Calu3 (cell line): ENCODE results near the gene ARPC4. TPM values are rescaled to one million over a fixed set of nuclear protein-coding genes. Genes with fewer than 3 reads are reported as not detected.

Source experiments
- BruUV-seq: library from RNA; stranded (reverse); fragments of 400-500 nt; replicated peaks from 2 replicates; lab custom pipeline; 2021; lab: Mats Ljungman, UMichigan
- CTCF ChIA-PET: fragments of 300-600 bp; sonication (Branson Sonifier 250); formaldehyde crosslinking; loops from one replicate; lab custom pipeline; 2022; ENCODE audit warnings: antibody characterized with exemption; lab: Charles Lee
- DNase-seq: peaks from one replicate; pipeline ENCODE4 v3.0.0; 2022
- H3K27ac Mint-ChIP-seq: one replicate; pipeline ENCODE4 v1.8.0; 2022; ENCODE audit warnings: mixed read lengths; ENCODE audit not compliant: unreplicated experiment
- H3K27me3 Mint-ChIP-seq: one replicate; pipeline ENCODE4 v1.8.0; 2022; ENCODE audit warnings: mixed read lengths; ENCODE audit not compliant: unreplicated experiment
- H3K36me3 Mint-ChIP-seq: one replicate; pipeline ENCODE4 v1.8.0; 2022; ENCODE audit warnings: mild to moderate bottlenecking, moderate library complexity, mixed read lengths; ENCODE audit not compliant: insufficient read depth, unreplicated experiment
- H3K4me1 Mint-ChIP-seq: one replicate; pipeline ENCODE4 v1.8.0; 2022; ENCODE audit warnings: mild to moderate bottlenecking, low read depth, mixed read lengths; ENCODE audit not compliant: unreplicated experiment
- H3K4me3 Mint-ChIP-seq: one replicate; pipeline ENCODE4 v1.8.0; 2022; ENCODE audit warnings: mild to moderate bottlenecking, low read depth, moderate library complexity, mixed read lengths; ENCODE audit not compliant: unreplicated experiment
- H3K9me3 Mint-ChIP-seq: one replicate; pipeline ENCODE4 v1.8.0; 2022; ENCODE audit warnings: low read depth, mixed read lengths; ENCODE audit not compliant: unreplicated experiment
- intact Hi-C: fragments of 100-400 bp; cut with micrococcal nuclease; formaldehyde crosslinking; loops from one replicate; pipeline ENCODE4 v1.10.0; 2022; ENCODE audit not compliant: unreplicated experiment
- total RNA-seq: library from RNA; stranded (reverse); gene quantifications from 2 replicates; pipeline ENCODE4 v1.2.3, GENCODE V29; 2022
- TF ChIP-seq, protein P1 (sequence below): fragments of 200-600 bp; IDR thresholded peaks from one replicate; pipeline ENCODE4 v1.8.0; 2022; ENCODE audit warnings: antibody characterized with exemption; ENCODE audit not compliant: unreplicated experiment

The ARPC4 gene
- total RNA-seq, 1 experiment from 2014 or later: 141 TPM

DNA sequence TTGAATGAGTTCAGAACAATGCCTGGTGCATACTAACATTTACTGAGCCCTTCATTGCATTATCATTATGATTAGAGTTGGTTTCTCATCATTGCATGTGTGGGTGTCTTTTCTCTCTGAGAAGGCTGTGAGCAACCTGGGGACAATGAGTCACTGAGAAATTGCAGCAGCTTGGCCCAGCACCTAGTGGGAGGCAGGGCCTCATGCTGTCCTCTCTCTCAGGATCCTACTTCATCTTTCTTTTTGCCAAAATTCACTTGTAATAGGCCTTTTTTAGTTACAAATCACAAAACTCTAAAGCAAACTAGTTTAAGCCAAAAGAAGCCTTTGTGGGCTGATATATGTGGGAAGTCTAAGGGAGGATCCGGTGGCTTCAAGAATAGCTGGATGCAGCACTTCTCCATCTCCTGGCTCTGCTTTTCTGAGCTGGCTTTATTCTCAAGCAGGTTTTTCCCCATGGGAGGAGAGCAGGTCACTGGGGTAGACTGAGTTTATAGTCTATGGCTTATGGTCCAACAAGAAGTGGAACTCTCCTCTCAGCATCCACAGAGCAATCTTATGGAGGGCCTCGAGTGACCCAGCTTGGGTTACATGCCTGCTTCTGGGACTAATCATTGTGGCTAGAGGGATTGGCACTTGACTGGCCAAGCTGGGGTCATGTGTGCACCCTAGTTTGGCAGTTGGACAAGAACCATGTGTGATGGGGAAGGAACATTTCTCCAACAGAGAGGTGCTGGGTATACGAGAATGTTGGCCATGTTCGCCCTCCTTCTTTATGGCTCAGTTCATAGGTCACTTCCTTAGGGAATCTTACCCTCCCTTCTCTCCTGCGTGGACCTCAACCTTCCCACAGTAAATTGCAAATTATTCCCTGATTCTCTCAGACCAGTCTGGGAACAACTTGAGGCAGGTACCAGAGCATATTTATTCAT is 14.5 kb upstream of the ARPC4 start:
- DNase-seq: no peak
- H3K27ac Mint-ChIP-seq: no peak overlapping the region
- peaks cover 19% of the 10 kb centered on the region for H3K36me3 Mint-ChIP-seq

DNA sequence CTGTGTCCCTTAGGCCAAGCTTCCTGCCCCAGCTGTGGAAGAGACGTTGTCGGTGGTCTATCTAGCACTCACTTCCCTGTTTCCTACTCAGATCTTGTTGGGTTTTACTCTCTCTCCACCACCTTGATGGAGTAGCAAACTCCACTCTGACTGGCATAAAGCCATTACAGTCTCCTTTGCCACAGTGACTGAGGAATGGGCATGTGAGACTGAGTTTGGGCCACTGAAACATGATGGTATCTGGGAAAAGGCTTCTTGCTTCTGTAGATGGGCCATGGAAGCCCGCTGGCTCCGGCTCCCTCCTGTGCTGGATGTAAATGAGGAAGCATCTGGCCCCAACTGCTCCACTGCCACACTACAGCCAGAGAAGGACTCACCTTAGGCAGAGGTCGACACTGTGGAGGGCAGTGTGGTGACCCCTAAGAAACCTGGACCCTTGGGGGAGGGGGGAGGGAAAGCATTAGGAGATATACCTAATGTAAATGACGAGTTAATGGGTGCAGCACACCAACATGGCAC is 13.7 kb upstream of the ARPC4 start:
- CTCF ChIA-PET: no interaction called here
- Mint-ChIP-seq H3K36me3 (peaks cover 19% of the 10 kb centered on the region), H3K27ac (no peak overlapping the region), H3K9me3 (no peaks in the 10 kb centered on the region), H3K27me3 (no peaks in the 10 kb centered on the region), H3K4me3 (no peak overlapping the region), H3K4me1 (no peaks in the 10 kb centered on the region)
- intact Hi-C loops: no loop called here
- no peak for DNase-seq
- TF ChIP-seq, protein P1, sequence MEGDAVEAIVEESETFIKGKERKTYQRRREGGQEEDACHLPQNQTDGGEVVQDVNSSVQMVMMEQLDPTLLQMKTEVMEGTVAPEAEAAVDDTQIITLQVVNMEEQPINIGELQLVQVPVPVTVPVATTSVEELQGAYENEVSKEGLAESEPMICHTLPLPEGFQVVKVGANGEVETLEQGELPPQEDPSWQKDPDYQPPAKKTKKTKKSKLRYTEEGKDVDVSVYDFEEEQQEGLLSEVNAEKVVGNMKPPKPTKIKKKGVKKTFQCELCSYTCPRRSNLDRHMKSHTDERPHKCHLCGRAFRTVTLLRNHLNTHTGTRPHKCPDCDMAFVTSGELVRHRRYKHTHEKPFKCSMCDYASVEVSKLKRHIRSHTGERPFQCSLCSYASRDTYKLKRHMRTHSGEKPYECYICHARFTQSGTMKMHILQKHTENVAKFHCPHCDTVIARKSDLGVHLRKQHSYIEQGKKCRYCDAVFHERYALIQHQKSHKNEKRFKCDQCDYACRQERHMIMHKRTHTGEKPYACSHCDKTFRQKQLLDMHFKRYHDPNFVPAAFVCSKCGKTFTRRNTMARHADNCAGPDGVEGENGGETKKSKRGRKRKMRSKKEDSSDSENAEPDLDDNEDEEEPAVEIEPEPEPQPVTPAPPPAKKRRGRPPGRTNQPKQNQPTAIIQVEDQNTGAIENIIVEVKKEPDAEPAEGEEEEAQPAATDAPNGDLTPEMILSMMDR: no peak
- BruUV-seq: no TSS peak

More for the DNA sequence above, 14.5 kb upstream of the ARPC4 start:
- intact Hi-C loops: no loop called here
- H3K9me3 Mint-ChIP-seq: no peaks in the 10 kb centered on the region
- no peaks in the 10 kb centered on the region for H3K27me3 Mint-ChIP-seq
- H3K4me3 Mint-ChIP-seq: no peak overlapping the region
- TF ChIP-seq, protein P1: no peak
- BruUV-seq: no TSS peak
- no peaks in the 10 kb centered on the region for H3K4me1 Mint-ChIP-seq
- CTCF ChIA-PET: no interaction called here

DNA sequence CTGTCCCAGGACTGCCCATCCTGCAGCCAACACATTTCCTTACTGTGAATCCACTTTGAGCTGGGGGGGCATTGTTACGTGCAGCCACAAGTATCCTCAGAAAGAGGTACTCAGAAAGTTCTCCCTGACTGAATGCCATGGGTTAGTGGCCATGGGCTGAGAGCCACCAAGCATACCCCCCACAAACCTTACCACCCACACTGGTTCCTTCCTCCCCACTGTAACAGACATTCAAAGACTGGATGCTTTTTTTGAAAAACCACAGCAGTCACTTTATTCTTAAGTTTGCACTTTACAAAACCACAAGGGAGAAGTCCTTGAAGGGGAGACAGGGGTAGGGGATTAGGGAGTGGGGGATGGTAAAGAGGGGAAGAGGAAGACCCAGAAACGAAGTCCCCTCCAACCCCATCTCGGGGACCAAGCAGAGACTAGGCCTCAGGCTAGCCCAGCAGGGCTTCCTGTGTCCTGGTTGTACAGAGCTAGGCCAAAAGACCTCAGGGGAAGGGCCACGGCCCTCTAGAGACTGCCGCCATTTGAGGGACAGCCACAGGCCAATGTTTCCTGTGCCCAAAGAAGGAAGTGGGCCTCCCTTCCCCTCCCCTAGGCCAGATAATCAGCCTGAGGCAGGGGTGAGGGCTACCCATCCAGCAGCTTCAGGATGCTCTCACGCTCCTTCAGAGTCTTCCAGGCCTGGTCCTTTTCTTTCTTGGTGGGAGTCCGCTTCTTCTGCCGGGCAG is 13.0 kb upstream of the ARPC4 start:
- Mint-ChIP-seq H3K9me3 (no peaks in the 10 kb centered on the region), H3K27ac (no peak overlapping the region)

DNA sequence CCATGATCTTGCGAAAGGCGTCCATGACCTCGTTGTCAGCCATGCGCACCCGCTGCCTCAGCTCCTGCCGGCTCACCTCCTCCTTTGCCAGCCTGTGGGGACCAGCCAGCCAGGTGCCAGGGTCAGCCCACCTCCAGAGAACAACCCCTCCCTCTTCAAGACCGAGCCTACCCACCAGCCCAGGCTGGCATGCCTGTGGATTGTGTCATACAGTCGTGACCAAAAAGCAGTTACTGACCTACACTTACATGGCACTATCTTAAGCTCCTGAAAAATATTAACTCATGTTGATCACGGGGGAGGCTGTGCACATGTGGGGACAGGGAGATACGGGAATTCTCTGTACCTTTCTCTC is 12.4 kb upstream of the ARPC4 start:
- no peak overlapping the region for H3K4me3 Mint-ChIP-seq
- H3K27me3 Mint-ChIP-seq: no peaks in the 10 kb centered on the region
- H3K27ac Mint-ChIP-seq: no peak overlapping the region
- no peaks in the 10 kb centered on the region for H3K4me1 Mint-ChIP-seq
- no peaks in the 10 kb centered on the region for H3K9me3 Mint-ChIP-seq
- CTCF ChIA-PET: no interaction called here
- BruUV-seq: no TSS peak
- DNase-seq: no peak
- TF ChIP-seq, protein P1: no peak
- H3K36me3 Mint-ChIP-seq: peaks cover 20% of the 10 kb centered on the region
- intact Hi-C loops: no loop called here

More for the DNA sequence above, 13.0 kb upstream of the ARPC4 start:
- CTCF ChIA-PET: no interaction called here
- Mint-ChIP-seq H3K4me1 (no peaks in the 10 kb centered on the region), H3K4me3 (no peak overlapping the region), H3K27me3 (no peaks in the 10 kb centered on the region), H3K36me3 (peaks cover 19% of the 10 kb centered on the region)
- intact Hi-C loops: no loop called here
- DNase-seq: no peak
- BruUV-seq: no TSS peak
- TF ChIP-seq, protein P1: no peak
